Activated naive CD8-positive, alpha-beta T cell treated with anti-CD3 and anti-CD28 coated beads for 36 hours (primary cell): ENCODE data around the gene ARHGAP25. TPM values are rescaled to one million over a fixed set of nuclear protein-coding genes. Genes with fewer than 3 reads are reported as not detected.

ENCODE experiments used
- DNase-seq: peaks from one replicate; pipeline ENCODE4 v3.0.0; 2021
- H3K27ac Mint-ChIP-seq: one replicate; pipeline ENCODE4 v1.8.0; 2022; ENCODE audit warnings: mild to moderate bottlenecking, moderate library complexity, mixed read lengths
- H3K27me3 Mint-ChIP-seq: one replicate; pipeline ENCODE4 v1.8.0; 2022; ENCODE audit warnings: mild to moderate bottlenecking, mixed read lengths
- H3K36me3 Mint-ChIP-seq: one replicate; pipeline ENCODE4 v1.8.0; 2021; ENCODE audit warnings: mild to moderate bottlenecking, mixed read lengths
- H3K4me1 Mint-ChIP-seq: one replicate; pipeline ENCODE4 v1.8.0; 2021; ENCODE audit warnings: mixed read lengths
- H3K4me3 Mint-ChIP-seq: one replicate; pipeline ENCODE4 v1.8.0; 2022; ENCODE audit warnings: mild to moderate bottlenecking, moderate library complexity, mixed read lengths
- H3K9me3 Mint-ChIP-seq: one replicate; pipeline ENCODE4 v1.8.0; 2022; ENCODE audit warnings: mixed read lengths
- total RNA-seq, 2 experiments: library from RNA; stranded (reverse); gene quantifications; one replicate each; pipeline ENCODE4 v1.2.3, GENCODE V29; 2021

Gene ARHGAP25
- total RNA-seq, 2 experiments from 2014 or later = 47.4 to 51.0 TPM

GRCh38 chr2:68709421-68709911, 25.1 kb upstream of the ARHGAP25 start:
- DNase-seq = no peak
- H3K36me3 Mint-ChIP-seq = no peaks in the 10 kb centered on the region
- peak overlapping the region; percentile 74 for H3K27ac Mint-ChIP-seq
- no peaks in the 10 kb centered on the region for H3K27me3 Mint-ChIP-seq
- H3K4me3 Mint-ChIP-seq = no peak overlapping the region
- no peaks in the 10 kb centered on the region for H3K9me3 Mint-ChIP-seq
- H3K4me1 Mint-ChIP-seq = peaks cover 26% of the 10 kb centered on the region

DNA sequence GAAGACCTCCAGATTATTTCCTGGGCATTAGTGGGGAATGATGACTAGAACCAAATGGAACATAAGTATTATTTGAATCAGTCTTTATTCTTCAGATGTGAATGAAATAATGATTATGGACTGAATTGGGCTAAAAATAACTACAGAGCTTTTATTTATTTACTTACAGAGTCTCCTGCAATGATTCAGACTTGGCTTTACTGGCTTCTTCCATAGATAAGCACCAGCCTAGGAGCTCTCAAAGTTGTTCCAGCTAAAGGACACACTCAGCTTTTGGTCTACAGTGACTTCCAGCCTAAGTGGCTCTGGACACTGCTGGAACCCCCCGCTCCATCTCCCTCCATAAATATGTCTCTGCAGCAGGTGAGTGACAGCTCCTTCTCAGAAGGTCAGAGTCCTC, 24.3 kb upstream of the ARHGAP25 start:
- Mint-ChIP-seq H3K4me3 (no peak overlapping the region), H3K27me3 (no peaks in the 10 kb centered on the region), H3K27ac (no peak overlapping the region), H3K36me3 (no peaks in the 10 kb centered on the region), H3K4me1 (peaks cover 30% of the 10 kb centered on the region), H3K9me3 (no peaks in the 10 kb centered on the region)
- no peak for DNase-seq

GRCh38 chr2:68710756-68711155, 23.9 kb upstream of the ARHGAP25 start:
- H3K4me1 Mint-ChIP-seq = peaks cover 32% of the 10 kb centered on the region
- DNase-seq = no peak

DNA sequence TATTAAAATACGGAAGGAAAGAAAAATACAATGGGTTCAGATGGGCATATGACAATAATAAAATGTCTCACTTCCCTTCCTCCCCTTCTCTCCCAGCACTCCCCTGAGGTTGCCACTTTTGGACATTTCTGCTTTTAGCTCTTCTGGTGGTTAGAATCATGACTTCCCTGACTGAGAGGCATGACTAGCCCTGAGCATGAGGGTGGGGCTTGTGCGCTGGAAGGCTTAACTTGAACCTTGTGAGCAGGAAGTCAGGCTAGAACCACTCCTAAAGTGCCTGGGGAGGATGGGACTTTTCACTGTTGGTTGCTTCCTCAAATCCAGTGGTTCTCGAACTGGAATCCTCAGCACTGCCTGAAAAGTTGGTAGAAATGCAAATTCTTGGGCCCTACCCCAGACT, 19.7 kb upstream of the ARHGAP25 start:
- no peaks in the 10 kb centered on the region for H3K9me3 Mint-ChIP-seq
- peak overlapping the region; percentile 59 for H3K27ac Mint-ChIP-seq
- no peaks in the 10 kb centered on the region for H3K36me3 Mint-ChIP-seq
- peaks cover 59% of the 10 kb centered on the region for H3K4me1 Mint-ChIP-seq
- no peaks in the 10 kb centered on the region for H3K27me3 Mint-ChIP-seq
- DNase-seq = no peak
- no peak overlapping the region for H3K4me3 Mint-ChIP-seq

More at GRCh38 chr2:68710756-68711155, 23.9 kb upstream of the ARHGAP25 start:
- Mint-ChIP-seq H3K36me3 (no peaks in the 10 kb centered on the region), H3K27ac (no peak overlapping the region), H3K27me3 (no peaks in the 10 kb centered on the region), H3K9me3 (no peaks in the 10 kb centered on the region), H3K4me3 (no peak overlapping the region)

GRCh38 chr2:68715353-68716041, 19.1 kb upstream of the ARHGAP25 start:
- H3K9me3 Mint-ChIP-seq = no peaks in the 10 kb centered on the region
- peak; percentile 48 for DNase-seq
- H3K27me3 Mint-ChIP-seq = no peaks in the 10 kb centered on the region
- peaks cover 64% of the 10 kb centered on the region for H3K4me1 Mint-ChIP-seq
- no peaks in the 10 kb centered on the region for H3K36me3 Mint-ChIP-seq
- no peak overlapping the region for H3K4me3 Mint-ChIP-seq
- H3K27ac Mint-ChIP-seq = peak overlapping the region; percentile 59

DNA sequence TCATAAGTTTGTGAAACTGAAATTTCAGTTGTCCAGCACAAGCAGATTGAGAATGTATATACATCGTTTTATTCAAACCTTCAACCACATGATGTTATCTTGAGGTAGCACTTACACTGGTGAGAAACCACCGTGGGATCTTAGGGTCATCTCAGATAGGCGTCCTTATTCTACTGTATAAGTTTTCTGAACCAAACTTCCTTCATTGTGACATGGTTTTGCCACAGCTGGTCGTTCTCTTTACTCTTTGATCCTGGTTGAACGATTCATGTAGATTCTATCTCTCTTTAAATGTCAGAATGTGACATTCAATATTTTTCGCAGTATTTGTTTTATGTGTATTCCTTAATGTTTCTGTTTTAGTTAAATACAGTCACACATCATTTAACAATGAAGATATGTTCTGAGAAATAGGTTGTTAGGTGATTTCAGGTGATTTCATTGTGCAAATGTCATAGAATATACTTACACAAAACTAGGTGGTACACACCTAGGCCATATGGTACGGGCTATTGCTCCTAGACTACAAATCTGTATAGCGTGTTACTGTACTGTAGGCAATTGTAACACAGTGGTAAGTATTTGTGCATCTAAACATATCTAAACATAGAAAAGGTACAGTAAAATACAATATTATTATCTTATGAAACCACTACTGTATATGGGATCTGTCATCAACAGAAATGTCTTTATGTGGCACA, 17.9 kb upstream of the ARHGAP25 start:
- H3K9me3 Mint-ChIP-seq = no peaks in the 10 kb centered on the region
- no peak overlapping the region for H3K4me3 Mint-ChIP-seq
- no peaks in the 10 kb centered on the region for H3K36me3 Mint-ChIP-seq
- DNase-seq = no peak
- no peaks in the 10 kb centered on the region for H3K27me3 Mint-ChIP-seq
- peaks cover 70% of the 10 kb centered on the region for H3K4me1 Mint-ChIP-seq
- peak overlapping the region; percentile 54 for H3K27ac Mint-ChIP-seq

- no peaks in the 10 kb centered on the region for H3K9me3 Mint-ChIP-seq
- peak; percentile 41 for DNase-seq
- H3K27ac Mint-ChIP-seq = peak overlapping the region; percentile 54
- H3K27me3 Mint-ChIP-seq = no peaks in the 10 kb centered on the region
- H3K4me3 Mint-ChIP-seq = no peak overlapping the region
- peaks cover 75% of the 10 kb centered on the region for H3K4me1 Mint-ChIP-seq
- no peaks in the 10 kb centered on the region for H3K36me3 Mint-ChIP-seq
Observed at GRCh38 chr2:68717305-68717661, 17.3 kb upstream of the ARHGAP25 start.

DNA sequence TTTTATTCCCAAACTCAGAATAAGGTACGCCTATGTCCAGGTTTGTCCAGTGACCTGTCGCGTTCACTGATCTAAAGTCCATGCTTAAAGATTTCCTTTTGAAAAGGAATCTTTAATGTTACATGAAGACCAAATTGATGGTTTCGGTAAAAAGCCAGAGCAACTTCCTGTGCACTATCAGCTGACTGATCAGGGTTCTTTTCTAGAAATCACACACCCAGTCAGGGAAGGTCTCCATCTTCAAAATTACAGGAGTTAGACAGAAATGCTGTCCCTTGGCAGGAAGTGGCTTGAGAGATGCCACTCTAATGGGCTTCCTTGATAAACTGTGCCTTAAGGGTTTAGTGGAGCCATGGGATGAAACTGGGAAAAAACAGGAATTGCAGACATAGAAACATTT, 14.7 kb upstream of the ARHGAP25 start:
- no peaks in the 10 kb centered on the region for H3K27me3 Mint-ChIP-seq
- peak overlapping the region; percentile 19 for H3K4me3 Mint-ChIP-seq
- H3K27ac Mint-ChIP-seq = peak overlapping the region; percentile 68
- no peaks in the 10 kb centered on the region for H3K36me3 Mint-ChIP-seq
- H3K4me1 Mint-ChIP-seq = peaks cover 80% of the 10 kb centered on the region
- no peaks in the 10 kb centered on the region for H3K9me3 Mint-ChIP-seq
- DNase-seq = no peak

- no peaks in the 10 kb centered on the region for H3K9me3 Mint-ChIP-seq
- no peaks in the 10 kb centered on the region for H3K27me3 Mint-ChIP-seq
- DNase-seq = no peak
- H3K27ac Mint-ChIP-seq = peak overlapping the region; percentile 91
- peak overlapping the region; percentile 8 for H3K4me3 Mint-ChIP-seq
- peaks cover 74% of the 10 kb centered on the region for H3K4me1 Mint-ChIP-seq
- no peaks in the 10 kb centered on the region for H3K36me3 Mint-ChIP-seq
Observed at GRCh38 chr2:68720665-68721064, 13.9 kb upstream of the ARHGAP25 start.

DNA sequence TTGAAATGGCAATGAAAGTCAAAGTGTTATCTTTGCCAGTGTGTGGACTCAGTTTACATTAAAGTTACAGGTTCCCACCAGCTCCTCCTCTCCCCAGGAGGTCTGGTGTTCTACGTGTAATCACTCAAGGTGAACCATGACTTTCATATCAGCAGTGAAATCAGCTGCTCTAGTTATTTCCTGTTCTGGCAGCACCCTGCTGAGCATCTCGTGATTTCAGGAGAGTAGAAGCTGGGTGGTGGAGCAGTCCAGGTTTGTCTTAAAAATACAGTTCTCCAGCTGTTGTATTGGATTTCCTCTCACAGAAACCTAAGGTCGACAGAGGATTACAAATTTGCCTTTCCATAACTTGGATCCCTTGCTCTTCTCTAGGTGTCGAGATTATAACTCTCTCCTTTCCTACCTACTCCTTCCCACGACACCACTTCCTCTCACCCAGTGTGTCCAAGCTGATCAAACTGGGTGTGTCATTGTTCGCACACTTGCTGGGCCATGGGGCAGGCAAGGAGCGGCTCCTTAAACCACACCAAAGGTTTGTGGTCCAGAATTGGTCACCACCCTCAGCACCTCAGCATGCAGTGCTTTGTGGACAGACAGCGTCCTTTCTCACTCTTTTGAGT, 13.0 kb upstream of the ARHGAP25 start:
- Mint-ChIP-seq H3K27me3 (no peaks in the 10 kb centered on the region), H3K9me3 (no peaks in the 10 kb centered on the region), H3K4me3 (peak overlapping the region; percentile 69), H3K4me1 (peaks cover 74% of the 10 kb centered on the region), H3K27ac (peak overlapping the region; percentile 91), H3K36me3 (no peaks in the 10 kb centered on the region)
- no peak for DNase-seq

- H3K4me3 Mint-ChIP-seq = no peak overlapping the region
- no peaks in the 10 kb centered on the region for H3K27me3 Mint-ChIP-seq
- H3K36me3 Mint-ChIP-seq = peaks cover under 1% of the 10 kb centered on the region
- DNase-seq = no peak
- no peaks in the 10 kb centered on the region for H3K9me3 Mint-ChIP-seq
- no peak overlapping the region for H3K27ac Mint-ChIP-seq
- peaks cover 72% of the 10 kb centered on the region for H3K4me1 Mint-ChIP-seq
Observed at GRCh38 chr2:68722712-68723111, 11.9 kb upstream of the ARHGAP25 start.

GRCh38 chr2:68723181-68723580, 11.4 kb upstream of the ARHGAP25 start:
- Mint-ChIP-seq H3K9me3 (no peaks in the 10 kb centered on the region), H3K27me3 (no peaks in the 10 kb centered on the region), H3K4me1 (peaks cover 70% of the 10 kb centered on the region), H3K36me3 (peaks cover 2% of the 10 kb centered on the region), H3K4me3 (no peak overlapping the region), H3K27ac (no peak overlapping the region)
- DNase-seq = no peak

DNA sequence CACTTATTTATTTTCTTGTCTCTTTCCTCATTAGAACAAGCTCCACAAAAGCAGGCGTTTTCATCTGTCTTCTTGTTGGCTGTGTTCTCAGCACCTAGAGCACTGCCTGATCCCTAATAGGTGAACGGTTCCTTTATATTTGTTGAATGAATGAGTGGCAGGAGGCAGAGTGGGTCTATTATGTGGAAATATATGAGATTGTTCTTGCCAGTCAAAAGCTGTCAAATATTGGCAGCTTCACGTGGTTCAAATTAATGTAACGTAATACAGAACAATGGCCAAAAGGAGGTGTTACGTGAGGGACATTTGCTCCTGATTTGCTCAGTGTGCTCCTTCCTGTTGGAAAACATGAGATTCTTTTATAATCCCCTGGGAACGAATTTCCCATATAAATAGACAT, 8.5 kb upstream of the ARHGAP25 start:
- no peaks in the 10 kb centered on the region for H3K27me3 Mint-ChIP-seq
- peak overlapping the region; percentile 85 for H3K27ac Mint-ChIP-seq
- H3K36me3 Mint-ChIP-seq = peaks cover 2% of the 10 kb centered on the region
- DNase-seq = no peak
- H3K4me3 Mint-ChIP-seq = no peak overlapping the region
- H3K9me3 Mint-ChIP-seq = no peaks in the 10 kb centered on the region
- peaks cover 57% of the 10 kb centered on the region for H3K4me1 Mint-ChIP-seq

GRCh38 chr2:68726608-68727367, 7.8 kb upstream of the ARHGAP25 start:
- H3K4me1 Mint-ChIP-seq = peaks cover 53% of the 10 kb centered on the region
- no peak overlapping the region for H3K4me3 Mint-ChIP-seq
- peak overlapping the region; percentile 85 for H3K27ac Mint-ChIP-seq
- H3K9me3 Mint-ChIP-seq = no peaks in the 10 kb centered on the region
- DNase-seq = peak; percentile 82
- no peaks in the 10 kb centered on the region for H3K27me3 Mint-ChIP-seq
- H3K36me3 Mint-ChIP-seq = peaks cover 2% of the 10 kb centered on the region
